ENCODE results near the gene PNPLA6. TPM values are rescaled to one million over a fixed set of nuclear protein-coding genes. Genes with fewer than 3 reads are reported as not detected.

The PNPLA6 gene
- total RNA-seq, 1 experiment from 2014 or later = 75.8 TPM

GRCh38 chr19:7522072-7522922 lies 13.2 kb upstream of the PNPLA6 start, which contains the start of gene MCOLN1:
Gene MCOLN1 (plus strand): TSS chr19:7522624. CDS start chr19:7522751, 127 bp downstream.
- BruUV-seq (replicated peaks) = no TSS peak
- CTCF ChIA-PET = interaction anchor here (0.6 to 2.0 kb wide), 4 partner anchors 9 to 986 kb away, joined by 4 to 8 read pairs (median 6); no protein-coding TSS in a partner anchor

GRCh38 chr19:7522923-7523667 lies 12.4 kb upstream of the PNPLA6 start:
- peak overlapping the region; percentile 70 for H3K4me3 Mint-ChIP-seq (ENCODE audit: unreplicated experiment)
- no peaks in the 10 kb centered on the region for H3K27me3 Mint-ChIP-seq (ENCODE audit: insufficient read depth, unreplicated experiment)
- no peak for DNase-seq (ENCODE audit: unreplicated experiment)
- peaks cover 13% of the 10 kb centered on the region for H3K36me3 Mint-ChIP-seq (ENCODE audit: insufficient read depth, unreplicated experiment)
- ChIA-PET POLR2A (interaction anchor here (0.6 to 3.5 kb wide), 11 partner anchors 11 to 1165 kb away, joined by 3 to 56 read pairs (median 3); partner anchors contain the start of genes PNPLA6 and SNAPC2), CTCF (interaction anchor here (0.6 to 2.0 kb wide), 4 partner anchors 169 to 1169 kb away, joined by 3 to 6 read pairs (median 5); no protein-coding TSS in a partner anchor)
- TF ChIP-seq, protein P1, sequence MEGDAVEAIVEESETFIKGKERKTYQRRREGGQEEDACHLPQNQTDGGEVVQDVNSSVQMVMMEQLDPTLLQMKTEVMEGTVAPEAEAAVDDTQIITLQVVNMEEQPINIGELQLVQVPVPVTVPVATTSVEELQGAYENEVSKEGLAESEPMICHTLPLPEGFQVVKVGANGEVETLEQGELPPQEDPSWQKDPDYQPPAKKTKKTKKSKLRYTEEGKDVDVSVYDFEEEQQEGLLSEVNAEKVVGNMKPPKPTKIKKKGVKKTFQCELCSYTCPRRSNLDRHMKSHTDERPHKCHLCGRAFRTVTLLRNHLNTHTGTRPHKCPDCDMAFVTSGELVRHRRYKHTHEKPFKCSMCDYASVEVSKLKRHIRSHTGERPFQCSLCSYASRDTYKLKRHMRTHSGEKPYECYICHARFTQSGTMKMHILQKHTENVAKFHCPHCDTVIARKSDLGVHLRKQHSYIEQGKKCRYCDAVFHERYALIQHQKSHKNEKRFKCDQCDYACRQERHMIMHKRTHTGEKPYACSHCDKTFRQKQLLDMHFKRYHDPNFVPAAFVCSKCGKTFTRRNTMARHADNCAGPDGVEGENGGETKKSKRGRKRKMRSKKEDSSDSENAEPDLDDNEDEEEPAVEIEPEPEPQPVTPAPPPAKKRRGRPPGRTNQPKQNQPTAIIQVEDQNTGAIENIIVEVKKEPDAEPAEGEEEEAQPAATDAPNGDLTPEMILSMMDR (IDR thresholded peaks at IDR 0.05; ENCODE audit: unreplicated experiment) = no peak
- peaks cover 9% of the 10 kb centered on the region for H3K4me1 Mint-ChIP-seq (ENCODE audit: insufficient read depth, unreplicated experiment)
- no peaks in the 10 kb centered on the region for H3K9me3 Mint-ChIP-seq (ENCODE audit: unreplicated experiment)
- H3K27ac Mint-ChIP-seq (ENCODE audit: low read depth, unreplicated experiment) = peak overlapping the region; percentile 33
- intact Hi-C loops (cut with micrococcal nuclease) = loop anchor here (1.0 kb wide), 1 partner anchor 11 kb away; no protein-coding TSS in a partner anchor
- BruUV-seq (replicated peaks) = TSS peak; percentile 19

More at GRCh38 chr19:7522072-7522922, 13.2 kb upstream of the PNPLA6 start, which contains the start of gene MCOLN1:
- Mint-ChIP-seq H3K4me3 (ENCODE audit: unreplicated experiment) (peak within 1 kb of the TSS; percentile 70), H3K4me1 (ENCODE audit: insufficient read depth, unreplicated experiment) (peaks cover 9% of the 10 kb centered on the region), H3K27me3 (ENCODE audit: insufficient read depth, unreplicated experiment) (no peaks in the 10 kb centered on the region), H3K9me3 (ENCODE audit: unreplicated experiment) (no peaks in the 10 kb centered on the region), H3K27ac (ENCODE audit: low read depth, unreplicated experiment) (peak within 1 kb of the TSS; percentile 33), H3K36me3 (ENCODE audit: insufficient read depth, unreplicated experiment) (peaks cover 13% of the 10 kb centered on the region)
- POLR2A ChIA-PET = interaction anchor here (0.6 to 3.5 kb wide), 11 partner anchors 11 to 1802 kb away, joined by 3 to 56 read pairs (median 4); partner anchors contain the start of genes CATSPERD, LONP1, PNPLA6 and SNAPC2
- TF ChIP-seq, protein P1 (IDR thresholded peaks at IDR 0.05; ENCODE audit: unreplicated experiment) = no peak
- intact Hi-C loops (cut with micrococcal nuclease) = loop anchor here (1.0 kb wide), 1 partner anchor 12 kb away; no protein-coding TSS in a partner anchor
- peak; percentile 97 for DNase-seq (ENCODE audit: unreplicated experiment)

DNA sequence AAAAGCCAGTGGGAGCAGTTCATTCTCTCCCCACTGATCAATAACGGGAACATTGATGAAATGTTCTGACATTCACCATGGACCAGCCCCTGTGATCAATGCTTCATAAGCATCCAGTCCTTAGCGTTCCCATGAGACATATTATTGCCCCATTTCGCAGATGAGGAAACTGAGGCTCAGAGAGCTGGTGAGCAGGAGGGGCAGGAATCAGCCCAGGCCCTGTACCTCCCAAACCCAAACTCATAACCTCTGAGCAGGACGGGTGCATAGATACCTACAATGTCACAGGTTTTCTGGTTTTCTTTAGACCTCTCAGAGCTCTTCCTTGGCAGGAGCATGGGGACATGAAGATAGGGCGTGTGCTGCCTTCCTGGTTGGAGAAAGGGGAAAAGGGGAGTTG lies 11.0 kb upstream of the PNPLA6 start:
- Mint-ChIP-seq H3K4me3 (ENCODE audit: unreplicated experiment) (no peak overlapping the region), H3K4me1 (ENCODE audit: insufficient read depth, unreplicated experiment) (peaks cover 9% of the 10 kb centered on the region), H3K9me3 (ENCODE audit: unreplicated experiment) (no peaks in the 10 kb centered on the region), H3K27ac (ENCODE audit: low read depth, unreplicated experiment) (no peak overlapping the region), H3K36me3 (ENCODE audit: insufficient read depth, unreplicated experiment) (peaks cover 13% of the 10 kb centered on the region), H3K27me3 (ENCODE audit: insufficient read depth, unreplicated experiment) (no peaks in the 10 kb centered on the region)
- no TSS peak for BruUV-seq (replicated peaks)
- ChIA-PET POLR2A (interaction anchor here (0.6 kb wide), 1 partner anchor 170 kb away, joined by 3 read pairs; no protein-coding TSS in a partner anchor), CTCF (interaction anchor here (0.6 to 2.0 kb wide), 4 partner anchors 10 to 171 kb away, joined by 3 to 6 read pairs (median 3); partner anchors contain the start of gene PNPLA6)
- DNase-seq (ENCODE audit: unreplicated experiment) = no peak
- intact Hi-C loops (cut with micrococcal nuclease) = no loop called here
- TF ChIP-seq, protein P1 (IDR thresholded peaks at IDR 0.05; ENCODE audit: unreplicated experiment) = no peak

Measured in MCF 10A (cell line).